NCI-H2196 treated with DMSO at 0.1 percent for 48 hours (cell line): ENCODE results near the gene PRKACB.

Experiments used
- DNase-seq: peaks from one replicate; lab custom pipeline; 2025; ENCODE audit not compliant: unreplicated experiment; lab: John Stamatoyannopoulos, UW

PRKACB gene

DNA sequence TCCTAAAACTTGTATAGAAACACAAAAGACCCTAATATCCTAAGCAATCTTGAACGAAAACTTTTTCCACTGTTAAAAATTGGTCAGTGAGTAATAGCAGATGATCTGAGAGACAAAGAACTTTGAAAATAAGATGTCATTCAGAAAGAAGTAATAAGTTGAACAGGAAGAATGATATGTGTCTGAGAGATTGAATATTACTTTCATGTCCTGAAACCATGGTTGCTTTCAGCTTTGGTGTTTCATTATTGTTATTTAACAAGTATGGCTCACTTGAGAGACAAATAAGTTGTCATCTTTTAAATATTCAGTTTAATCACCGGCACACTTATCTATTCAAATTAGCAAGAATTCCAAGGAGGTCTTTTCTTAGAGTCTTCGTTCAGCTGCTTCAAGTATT lies 11.4 kb downstream of the PRKACB start:
- no peak for DNase-seq

GRCh38 chr1:84156210-84156621 lies 12.1 kb downstream of the PRKACB start:
- no peak for DNase-seq

GRCh38 chr1:84159533-84160240 lies 15.6 kb downstream of the PRKACB start:
- DNase-seq, result no peak

DNA sequence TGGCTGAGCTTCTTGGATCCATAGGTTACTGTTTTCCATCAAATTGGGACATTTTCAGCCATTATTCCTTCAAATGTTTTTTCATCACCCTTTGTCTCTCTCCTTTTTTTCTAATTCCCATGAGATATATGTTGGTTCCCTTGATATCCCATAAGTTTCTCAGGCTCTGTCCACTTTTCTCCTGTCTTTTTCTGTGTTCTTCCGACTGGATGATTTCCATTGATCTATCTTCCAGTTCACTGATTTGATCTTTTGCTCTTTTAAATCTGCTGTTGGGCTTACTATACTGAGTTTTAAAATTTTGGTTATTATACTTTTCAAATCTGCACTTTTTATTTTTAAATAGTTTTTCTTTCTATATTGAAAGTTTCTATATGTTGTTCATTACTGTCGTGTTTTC lies 18.2 kb downstream of the PRKACB start:
- no peak for DNase-seq

DNA sequence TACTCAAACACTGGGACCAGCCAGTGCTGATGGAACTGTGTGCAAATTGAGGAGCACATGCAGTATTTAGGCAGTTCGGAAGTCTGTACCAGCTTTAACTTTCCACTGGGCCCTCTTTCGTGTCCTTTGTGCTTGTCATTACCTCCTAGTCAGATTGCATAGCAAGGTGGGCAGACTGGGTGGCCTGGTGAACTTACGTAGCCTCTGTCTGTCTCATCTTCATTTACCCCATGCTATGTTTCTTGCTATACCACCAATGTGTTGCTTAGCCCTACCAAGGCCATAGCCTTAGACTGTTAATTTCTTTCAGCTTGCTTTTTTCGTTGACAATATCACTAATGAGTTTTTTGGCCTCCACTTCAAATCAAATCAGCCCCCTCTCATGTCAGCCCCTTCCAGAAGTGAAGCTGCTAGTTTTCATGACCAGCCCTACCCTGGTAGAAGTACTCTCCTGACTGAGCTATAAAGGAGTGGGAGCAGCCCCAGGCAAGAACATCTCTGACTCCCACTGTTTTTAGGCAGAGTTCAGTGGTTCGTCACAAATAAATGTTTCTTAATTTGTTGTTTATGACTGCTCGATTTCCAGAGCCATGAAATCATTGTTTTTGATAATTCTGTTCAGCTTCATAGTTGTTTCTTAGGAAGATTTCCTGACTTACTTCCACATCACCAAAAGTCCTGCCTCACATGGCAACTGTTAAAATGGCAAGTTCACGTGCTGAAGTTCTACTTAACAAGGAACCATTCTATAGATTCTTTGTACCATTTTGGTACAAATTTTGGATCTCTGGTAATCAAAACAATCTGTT lies 19.3 kb downstream of the PRKACB start:
- DNase-seq, result no peak

GRCh38 chr1:84164161-84164560 lies 20.1 kb downstream of the PRKACB start:
- DNase-seq, result no peak

GRCh38 chr1:84164567-84165021 lies 20.5 kb downstream of the PRKACB start:
- no peak for DNase-seq

DNA sequence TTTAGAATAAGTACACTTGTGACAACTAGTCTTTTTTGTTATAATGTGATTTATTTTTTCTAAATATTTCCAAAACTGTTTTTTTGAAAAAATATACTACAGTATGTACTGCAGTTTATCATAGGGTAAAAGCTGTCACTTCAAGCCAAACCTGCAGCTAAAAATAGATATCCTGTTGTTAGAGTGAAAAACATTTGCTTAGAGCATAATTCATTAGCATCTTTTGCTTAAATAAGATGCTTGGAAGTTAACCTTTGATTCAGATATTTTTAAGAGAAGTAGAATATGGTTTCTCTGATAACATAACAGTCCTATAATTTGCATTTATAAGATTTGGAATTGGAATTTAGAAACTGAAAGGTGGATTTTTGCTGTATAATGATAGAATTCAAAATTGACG lies 21.5 kb downstream of the PRKACB start:
- DNase-seq, result no peak

DNA sequence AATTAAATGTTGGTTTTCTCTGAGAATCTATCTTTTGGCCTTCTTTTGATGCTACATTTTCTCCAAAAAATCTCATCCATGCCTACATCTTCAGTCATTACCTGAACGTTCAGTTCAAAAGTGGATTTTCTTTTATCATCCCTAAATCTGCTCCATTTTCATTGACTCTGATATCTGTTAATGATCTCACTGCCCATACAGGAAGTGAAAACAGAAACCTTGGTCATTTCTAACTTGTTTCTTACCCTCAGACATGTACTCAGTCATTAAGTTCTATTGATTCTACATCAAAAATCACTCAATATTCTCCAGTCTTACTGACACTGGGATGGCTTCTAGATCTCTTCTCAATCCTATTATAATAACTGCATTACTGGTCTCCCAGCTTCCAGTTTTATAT lies 22.7 kb downstream of the PRKACB start:
- DNase-seq, result no peak

GRCh38 chr1:84168783-84169182 lies 24.7 kb downstream of the PRKACB start:
- no peak for DNase-seq

DNA sequence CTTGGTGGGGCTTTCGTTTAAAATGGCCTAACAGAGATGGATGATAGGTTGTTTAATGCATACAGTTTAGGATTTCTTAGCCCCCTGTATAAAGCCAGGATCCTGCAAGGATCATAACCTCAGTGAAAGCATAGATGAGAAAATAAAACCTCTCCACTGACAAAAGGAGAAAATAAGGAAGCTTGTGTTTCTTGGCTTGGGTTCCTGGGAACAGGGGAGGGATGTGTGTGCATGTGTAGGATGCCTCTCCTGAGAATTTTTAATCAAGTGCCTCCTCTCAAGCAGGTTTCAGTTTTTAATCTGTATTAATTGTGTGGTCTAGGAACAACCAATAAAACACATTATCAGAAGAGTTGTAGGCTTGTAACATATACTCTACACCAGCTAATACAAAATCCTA lies 26.1 kb downstream of the PRKACB start:
- no peak for DNase-seq

DNA sequence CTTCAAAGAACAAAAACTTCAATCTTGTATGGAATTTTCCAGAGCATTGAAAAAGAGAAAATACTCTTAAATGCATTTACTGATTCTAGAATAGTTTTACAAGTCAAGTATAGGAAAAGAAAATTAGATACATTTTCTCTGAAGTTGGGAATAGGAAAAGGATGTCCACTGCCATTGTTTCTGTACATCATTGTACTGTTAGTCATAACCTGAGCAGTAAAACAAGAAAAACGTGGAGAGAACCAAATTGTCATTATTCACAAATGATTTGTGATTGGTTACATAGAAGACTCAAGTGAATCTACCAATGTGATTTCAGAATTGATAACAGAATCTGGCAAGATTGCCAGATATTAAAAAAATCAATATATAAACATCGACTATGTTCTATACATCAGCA lies 27.4 kb downstream of the PRKACB start:
- DNase-seq, result no peak

DNA sequence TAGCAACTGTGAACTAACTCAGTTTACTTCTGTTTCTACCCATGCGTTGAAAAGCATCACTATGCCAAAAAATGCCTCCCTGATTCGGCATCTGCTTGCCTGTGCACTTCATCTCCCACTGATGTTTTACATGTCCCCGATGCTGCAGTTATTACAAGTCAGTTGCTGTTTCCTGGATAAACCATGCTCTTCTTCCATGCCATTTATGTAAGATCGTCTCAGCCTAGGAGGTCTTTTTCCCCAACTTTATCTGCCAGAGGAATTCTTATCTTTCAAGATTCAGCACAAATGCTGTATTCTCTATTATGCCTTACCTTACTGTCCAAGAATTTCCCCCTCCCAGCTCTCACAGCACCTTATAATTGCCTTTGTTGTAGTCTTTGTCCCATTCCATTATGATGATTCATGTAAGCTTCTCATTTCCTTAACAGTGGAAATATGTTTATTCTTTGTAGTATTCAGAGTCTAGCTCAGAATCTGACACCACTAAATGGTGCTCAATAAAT lies 30.0 kb downstream of the PRKACB start:
- DNase-seq, result peak; percentile 22

- no peak for DNase-seq
Observed at GRCh38 chr1:84181350-84182005, 37.4 kb downstream of the PRKACB start.

- no peak for DNase-seq
Observed at GRCh38 chr1:84190455-84190854, 46.4 kb downstream of the PRKACB start.

DNA sequence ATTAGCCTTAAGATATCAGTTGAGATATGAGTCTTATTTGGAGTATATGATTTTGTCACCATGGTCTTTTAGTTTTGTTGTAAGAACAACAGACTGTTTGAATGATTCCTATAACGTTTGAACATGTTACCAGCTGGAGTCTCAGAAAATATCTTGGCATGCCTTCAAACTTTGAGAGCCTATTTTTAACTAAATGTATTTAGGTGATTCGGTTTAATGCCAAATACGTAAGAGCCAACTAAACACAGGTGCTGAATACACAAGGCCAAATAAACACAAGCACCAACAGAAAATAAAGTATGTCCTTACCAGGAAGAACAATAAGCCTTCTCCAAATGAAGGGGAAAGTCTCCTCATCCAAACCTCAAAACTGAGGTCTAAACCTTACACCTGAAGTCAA lies 48.6 kb downstream of the PRKACB start:
- DNase-seq, result peak; percentile 37

DNA sequence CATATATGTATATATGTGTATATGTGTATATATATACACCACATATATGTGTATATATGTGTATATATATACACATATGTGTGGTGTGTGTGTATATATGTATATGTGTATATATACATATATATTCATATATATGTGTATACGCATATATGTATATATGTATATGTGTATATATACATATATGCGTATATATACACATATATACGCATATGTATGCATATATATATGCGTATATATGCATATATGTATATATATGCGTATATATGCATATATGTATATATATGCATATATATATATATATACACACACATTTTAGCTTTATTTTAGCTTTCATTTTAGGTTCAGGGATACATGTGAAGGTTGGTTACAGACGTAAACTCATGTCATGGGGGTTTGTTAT lies 54.8 kb downstream of the PRKACB start:
- DNase-seq, result no peak

- DNase-seq, result no peak
Observed at GRCh38 chr1:84199257-84199656, 55.2 kb downstream of the PRKACB start.

DNA sequence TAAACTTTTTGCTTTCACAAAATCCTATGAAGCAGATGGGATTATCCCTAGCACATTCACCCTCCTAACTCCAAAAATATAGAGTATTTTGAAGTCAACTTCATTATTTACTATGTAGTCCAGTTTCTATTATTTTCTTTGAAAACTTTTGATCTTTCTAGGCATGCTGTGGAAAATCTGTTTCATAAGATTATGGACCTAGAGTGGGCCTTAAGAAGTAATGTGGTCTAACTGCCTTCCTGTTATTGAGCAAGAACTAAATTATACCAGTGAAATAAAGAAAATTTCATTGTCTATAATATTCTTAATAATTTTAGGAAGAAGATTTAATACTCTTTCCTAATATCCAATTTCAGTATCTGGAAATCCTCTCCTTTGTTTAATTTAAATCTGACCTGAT lies 58.1 kb downstream of the PRKACB start:
- DNase-seq, result no peak

GRCh38 chr1:84206375-84206774 lies 62.3 kb downstream of the PRKACB start:
- no peak for DNase-seq

DNA sequence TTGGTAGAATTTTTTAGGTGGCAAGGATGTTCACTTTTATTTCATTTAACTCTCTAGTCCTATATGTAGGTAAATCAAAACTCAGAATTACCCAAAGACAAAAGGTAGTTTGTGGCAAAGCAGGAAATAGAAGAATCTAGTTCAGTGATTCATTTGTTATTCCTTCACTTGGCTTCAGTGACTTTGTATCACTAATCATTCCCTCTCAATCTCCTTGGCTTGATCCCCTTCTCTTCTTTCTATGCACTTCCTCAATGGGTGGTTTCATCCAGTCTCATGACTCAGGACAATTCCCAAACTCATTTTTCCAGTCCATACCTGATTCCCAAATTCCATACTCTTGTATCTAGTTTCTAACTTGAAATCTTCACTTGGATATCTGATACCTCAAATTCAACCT lies 64.9 kb downstream of the PRKACB start:
- no peak for DNase-seq
